Upper lobe of left lung (tissue), 4 donors: Measurements from ENCODE around the gene NCBP3.
"Not testable (repeated sequence)": the region's sequence is repeated elsewhere in the genome, so short reads cannot be mapped to it uniquely, and the experiment has no call there.

Experiments used
- CTCF ChIP-seq, 6 experiments: fragments of 450-650 bp in 4 of 6; fragments of 200-600 bp in 2 of 6; sonication (generic) in 2 of 6; IDR thresholded peaks; one replicate each; pipeline ENCODE4 v1.5.1; 2016 to 2019; ENCODE audit warnings: antibody characterized with exemption in 6 of 6
- POLR2A ChIP-seq, 4 donors: fragments of 450-650 bp; IDR thresholded peaks; one replicate each; pipeline ENCODE4 v1.5.1; 2016 to 2017; ENCODE audit warnings: antibody characterized with exemption in 4 of 4, mild to moderate bottlenecking in 2 of 4
- POLR2AphosphoS5 ChIP-seq, 2 donors: sonication (generic); formaldehyde crosslinking; IDR thresholded peaks; one replicate each; pipeline ENCODE4 v1.5.1; 2017; ENCODE audit warnings: antibody characterized with exemption in 2 of 2

- not testable (repeated sequence) for TF ChIP-seq POLR2A, CTCF, POLR2AphosphoS5 (IDR thresholded peaks at IDR 0.05)
Observed at GRCh38 chr17:3844556-3844955, 1.5 kb downstream of the NCBP3 start.
